HG02759 (cell line): ENCODE measurements around the gene CYP46A1.
"Not testable (repeated sequence)": the region's sequence is repeated elsewhere in the genome, so short reads cannot be mapped to it uniquely, and the experiment has no call there.

ENCODE experiments used
- ATAC-seq: cut with Tn5 transposase; IDR thresholded peaks from one replicate; pipeline ENCODE4 v1.9.1; 2021; ENCODE audit warnings: mild to moderate bottlenecking, moderate library complexity; ENCODE audit not compliant: unreplicated experiment

The CYP46A1 gene

GRCh38 chr14:99754141-99755067 lies 70.3 kb downstream of the CYP46A1 start:
- no peak for ATAC-seq

GRCh38 chr14:99755068-99755405 lies 70.9 kb downstream of the CYP46A1 start:
- ATAC-seq, result no peak

- ATAC-seq, result no peak
These were observed 71.8 kb downstream of the CYP46A1 start for GRCh38 chr14:99755629-99756603.

GRCh38 chr14:99756796-99757195 lies 72.7 kb downstream of the CYP46A1 start:
- ATAC-seq, result no peak

- no peak for ATAC-seq
These were observed 73.4 kb downstream of the CYP46A1 start for GRCh38 chr14:99757331-99758070.

- ATAC-seq, result no peak
These were observed 74.2 kb downstream of the CYP46A1 start for GRCh38 chr14:99758121-99758821.

GRCh38 chr14:99758872-99759545 lies 74.9 kb downstream of the CYP46A1 start:
- ATAC-seq, result no peak

GRCh38 chr14:99759546-99759925 lies 75.4 kb downstream of the CYP46A1 start:
- ATAC-seq, result no peak

- no peak for ATAC-seq
These were observed 76.7 kb downstream of the CYP46A1 start for GRCh38 chr14:99760817-99761216.

- not testable (repeated sequence) for ATAC-seq
These were observed 78.8 kb downstream of the CYP46A1 start for GRCh38 chr14:99762911-99763310.

GRCh38 chr14:99763527-99764221 lies 79.6 kb downstream of the CYP46A1 start:
- ATAC-seq, result no peak

GRCh38 chr14:99764222-99764706 lies 80.2 kb downstream of the CYP46A1 start:
- ATAC-seq, result no peak

- no peak for ATAC-seq
These were observed 84.3 kb downstream of the CYP46A1 start for GRCh38 chr14:99768381-99768780.

- no peak for ATAC-seq
These were observed 85.0 kb downstream of the CYP46A1 start for GRCh38 chr14:99769123-99769522.

- ATAC-seq, result no peak
These were observed 85.7 kb downstream of the CYP46A1 start for GRCh38 chr14:99769799-99770198.

- ATAC-seq, result no peak
These were observed 88.5 kb downstream of the CYP46A1 start for GRCh38 chr14:99772371-99773283.

GRCh38 chr14:99773521-99774497 lies 89.7 kb downstream of the CYP46A1 start:
- no peak for ATAC-seq
